H1 (cell line): ENCODE data around the gene SNHG17. TPM values are rescaled to one million over a fixed set of nuclear protein-coding genes. Genes with fewer than 3 reads are reported as not detected.

Experiments used
- RAD21 ChIP-seq, 2 experiments: IDR thresholded peaks in 1 of 2; conservative IDR thresholded peaks in 1 of 2; 2 replicates each; pipeline ENCODE4 v1.6.1; 2011; ENCODE audit warnings: low read depth in 2 of 2, low read length in 2 of 2, improper control_type of control experiment in 1 of 2, inconsistent platforms in 1 of 2, mild to moderate bottlenecking in 1 of 2, moderate library complexity in 1 of 2
- SIN3A ChIP-seq, 2 experiments: IDR thresholded peaks in 1 of 2; conservative IDR thresholded peaks in 1 of 2; 2 replicates each; pipeline ENCODE4 v1.6.1; 2011 to 2012; ENCODE audit warnings: low read length in 2 of 2, improper control_type of control experiment in 1 of 2, low read depth in 1 of 2, mild to moderate bottlenecking in 1 of 2
- SP2 ChIP-seq: IDR thresholded peaks from 2 replicates; pipeline ENCODE4 v1.6.1; 2012; ENCODE audit warnings: mild to moderate bottlenecking, low read length, inconsistent platforms
- polyA plus RNA-seq, 7 experiments: library from polyadenylated mRNA; depleted of rRNA in 3 of 7; stranded (reverse) in 5 of 7; unstranded in 2 of 7; fragments of >200 nt in 5 of 7; fragments of 200-250 nt in 2 of 7; gene quantifications; 1 replicate in 5 of 7; 2 replicates in 1 of 7; 4 replicates in 1 of 7; pipeline versions ENCODE4 v1.2.1 to v1.2.3, GENCODE V29; 2011 to 2013; ENCODE audit warnings: missing spikeins in 2 of 7, mixed read lengths in 2 of 7
- total RNA-seq: library from RNA; stranded (reverse); fragmentation: NEBNext Ultra II Directional; extraction: Animal tissue kit (Norgen Biotek cat#: 25700); gene quantifications from 2 replicates; pipeline ENCODE4 v1.2.1, GENCODE V29; 2021
- TF ChIP-seq, protein P1 (sequence below): IDR thresholded peaks from 2 replicates; pipeline ENCODE4 v1.6.1; 2011; ENCODE audit warnings: low read depth, mild to moderate bottlenecking, low read length; ENCODE audit not compliant: insufficient read depth

Gene SNHG17
- total and polyA plus RNA-seq, 2 of the 8 experiments (the other 6 are each of a cell fraction or from before 2014, with no cell fraction given) = 59.4 to 59.8 TPM

DNA sequence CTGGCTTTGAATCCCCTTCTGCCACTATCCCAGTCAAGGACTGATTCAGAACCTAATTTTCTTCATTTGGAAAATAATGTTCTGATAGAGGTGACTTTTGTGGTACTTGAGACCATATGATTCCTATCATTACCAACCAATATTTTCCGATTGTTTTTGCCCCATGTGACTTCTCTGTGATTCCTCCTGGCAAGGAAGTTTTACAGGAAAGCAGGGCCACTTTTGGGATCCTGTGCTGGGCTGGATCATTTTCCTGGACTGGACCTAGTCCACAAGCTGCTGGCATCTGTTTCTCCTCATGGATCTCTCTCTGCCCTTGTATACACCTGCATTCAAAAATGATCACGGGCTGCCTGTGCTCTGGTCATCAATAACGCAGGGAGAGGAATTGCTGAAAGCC, 13.9 kb upstream of the SNHG17 start (continued):
- TF ChIP-seq, protein P1, sequence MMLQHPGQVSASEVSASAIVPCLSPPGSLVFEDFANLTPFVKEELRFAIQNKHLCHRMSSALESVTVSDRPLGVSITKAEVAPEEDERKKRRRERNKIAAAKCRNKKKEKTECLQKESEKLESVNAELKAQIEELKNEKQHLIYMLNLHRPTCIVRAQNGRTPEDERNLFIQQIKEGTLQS = no peak
- no peak for TF ChIP-seq SIN3A (conservative IDR thresholded peaks at IDR 0.05 in 1 of 2, IDR thresholded peaks at IDR 0.05 in 1 of 2; ENCODE audit: low read depth in 1 of 2, low read length in 2 of 2)
- no peak for TF ChIP-seq RAD21 (IDR thresholded peaks at IDR 0.05 in 1 of 2, conservative IDR thresholded peaks at IDR 0.05 in 1 of 2; ENCODE audit: low read depth in 2 of 2, low read length in 2 of 2)
- no peak for TF ChIP-seq SP2
